Parathyroid adenoma (tissue), 2 donors: Measurements from ENCODE around the gene MYBPC3.
"Not testable (repeated sequence)": the region's sequence is repeated elsewhere in the genome, so short reads cannot be mapped to it uniquely, and the experiment has no call there.

ENCODE experiments used
- H2AFZ ChIP-seq: fragments of 300-600 bp; sonication (generic); one replicate; pipeline ENCODE4 v1.7.0; 2017; ENCODE audit warnings: antibody characterized with exemption, mild to moderate bottlenecking
- H3K27ac ChIP-seq: fragments of 300-600 bp; sonication (generic); one replicate; pipeline ENCODE4 v1.7.0; 2017
- H3K27me3 ChIP-seq: fragments of 300-600 bp; sonication (generic); one replicate; pipeline ENCODE4 v1.7.0; 2017; ENCODE audit warnings: low read length; ENCODE audit not compliant: control insufficient read depth, insufficient read depth
- H3K36me3 ChIP-seq: fragments of 300-600 bp; sonication (generic); one replicate; pipeline ENCODE4 v1.7.0; 2017; ENCODE audit warnings: low read length; ENCODE audit not compliant: control insufficient read depth, insufficient read depth
- H3K4me1 ChIP-seq: fragments of 300-600 bp; sonication (generic); one replicate; pipeline ENCODE4 v1.7.0; 2017; ENCODE audit warnings: control low read depth
- H3K4me2 ChIP-seq: fragments of 300-600 bp; sonication (generic); one replicate; pipeline ENCODE4 v1.7.0; 2017; ENCODE audit warnings: low read length
- H3K4me3 ChIP-seq: fragments of 300-600 bp; sonication (generic); one replicate; pipeline ENCODE4 v1.7.0; 2017; ENCODE audit warnings: low read depth, low read length
- H3K79me2 ChIP-seq: fragments of 300-600 bp; sonication (generic); one replicate; pipeline ENCODE4 v1.7.0; 2017; ENCODE audit warnings: control low read depth
- H3K9ac ChIP-seq: fragments of 300-600 bp; sonication (generic); one replicate; pipeline ENCODE4 v1.7.0; 2017; ENCODE audit warnings: mild to moderate bottlenecking
- H3K9me3 ChIP-seq: fragments of 300-600 bp; sonication (generic); one replicate; pipeline ENCODE4 v1.7.0; 2017; ENCODE audit warnings: low read length; ENCODE audit not compliant: control insufficient read depth
- TF ChIP-seq, protein P1 (sequence below): fragments of 300-600 bp; sonication (generic); IDR thresholded peaks from one replicate; pipeline ENCODE4 v1.7.0; 2017; ENCODE audit warnings: antibody characterized with exemption, mild to moderate bottlenecking
- donor health status: primary hyperparathyroidism.

MYBPC3 gene

GRCh38 chr11:47317064-47317828 is 35.3 kb downstream of the MYBPC3 start:
- H3K4me1 ChIP-seq: no peaks in the 10 kb centered on the region
- H3K4me2 ChIP-seq: no peak overlapping the region
- no peak overlapping the region for H2AFZ ChIP-seq
- no peaks in the 10 kb centered on the region for H3K36me3 ChIP-seq
- H3K4me3 ChIP-seq: no peak overlapping the region
- no peaks in the 10 kb centered on the region for H3K9me3 ChIP-seq
- H3K27me3 ChIP-seq: no peaks in the 10 kb centered on the region
- no peak overlapping the region for H3K9ac ChIP-seq
- no peaks in the 10 kb centered on the region for H3K79me2 ChIP-seq
- TF ChIP-seq, protein P1, sequence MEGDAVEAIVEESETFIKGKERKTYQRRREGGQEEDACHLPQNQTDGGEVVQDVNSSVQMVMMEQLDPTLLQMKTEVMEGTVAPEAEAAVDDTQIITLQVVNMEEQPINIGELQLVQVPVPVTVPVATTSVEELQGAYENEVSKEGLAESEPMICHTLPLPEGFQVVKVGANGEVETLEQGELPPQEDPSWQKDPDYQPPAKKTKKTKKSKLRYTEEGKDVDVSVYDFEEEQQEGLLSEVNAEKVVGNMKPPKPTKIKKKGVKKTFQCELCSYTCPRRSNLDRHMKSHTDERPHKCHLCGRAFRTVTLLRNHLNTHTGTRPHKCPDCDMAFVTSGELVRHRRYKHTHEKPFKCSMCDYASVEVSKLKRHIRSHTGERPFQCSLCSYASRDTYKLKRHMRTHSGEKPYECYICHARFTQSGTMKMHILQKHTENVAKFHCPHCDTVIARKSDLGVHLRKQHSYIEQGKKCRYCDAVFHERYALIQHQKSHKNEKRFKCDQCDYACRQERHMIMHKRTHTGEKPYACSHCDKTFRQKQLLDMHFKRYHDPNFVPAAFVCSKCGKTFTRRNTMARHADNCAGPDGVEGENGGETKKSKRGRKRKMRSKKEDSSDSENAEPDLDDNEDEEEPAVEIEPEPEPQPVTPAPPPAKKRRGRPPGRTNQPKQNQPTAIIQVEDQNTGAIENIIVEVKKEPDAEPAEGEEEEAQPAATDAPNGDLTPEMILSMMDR: no peak
- H3K27ac ChIP-seq: no peak overlapping the region

DNA sequence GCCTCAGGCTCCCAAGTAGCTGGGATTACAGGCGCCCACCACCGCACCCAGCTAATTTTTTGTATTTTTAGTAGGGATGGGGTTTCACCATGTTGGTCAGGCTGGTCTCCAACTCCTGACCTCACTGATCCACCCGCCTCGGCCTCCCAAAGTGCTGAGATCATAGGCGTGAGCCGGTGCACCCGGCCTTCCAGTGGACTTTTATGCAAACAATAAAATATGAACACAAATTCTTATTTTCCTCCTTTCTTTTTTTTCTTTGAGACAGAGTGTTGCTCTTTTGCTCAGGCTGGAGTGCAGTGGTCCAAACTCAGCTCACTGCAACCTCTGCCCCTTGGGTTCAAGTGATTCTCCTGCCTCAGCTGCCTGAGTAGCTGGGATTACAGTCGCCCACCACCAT is 36.0 kb downstream of the MYBPC3 start:
- not testable (repeated sequence) for H3K27me3 ChIP-seq, H3K4me3 ChIP-seq, H3K4me1 ChIP-seq, H3K36me3 ChIP-seq, H3K9me3 ChIP-seq, H3K4me2 ChIP-seq, H3K9ac ChIP-seq, H2AFZ ChIP-seq, H3K79me2 ChIP-seq, H3K27ac ChIP-seq

- no peak overlapping the region for H3K9ac ChIP-seq
- H3K27ac ChIP-seq: no peak overlapping the region
- no peak overlapping the region for H3K4me2 ChIP-seq
- TF ChIP-seq, protein P1: no peak
- H2AFZ ChIP-seq: no peak overlapping the region
- no peaks in the 10 kb centered on the region for H3K4me1 ChIP-seq
- no peaks in the 10 kb centered on the region for H3K9me3 ChIP-seq
- no peaks in the 10 kb centered on the region for H3K27me3 ChIP-seq
- H3K4me3 ChIP-seq: no peak overlapping the region
- H3K36me3 ChIP-seq: no peaks in the 10 kb centered on the region
- H3K79me2 ChIP-seq: no peaks in the 10 kb centered on the region
Observed at GRCh38 chr11:47314992-47315391, 37.5 kb downstream of the MYBPC3 start.

GRCh38 chr11:47308050-47308823 is 44.3 kb downstream of the MYBPC3 start:
- Histone ChIP-seq H2AFZ (no peak overlapping the region), H3K79me2 (no peaks in the 10 kb centered on the region), H3K4me2 (no peak overlapping the region), H3K9ac (no peak overlapping the region), H3K9me3 (no peaks in the 10 kb centered on the region), H3K4me3 (no peak overlapping the region), H3K36me3 (no peaks in the 10 kb centered on the region), H3K27me3 (no peaks in the 10 kb centered on the region), H3K4me1 (no peaks in the 10 kb centered on the region), H3K27ac (no peak overlapping the region)
- TF ChIP-seq, protein P1: no peak

GRCh38 chr11:47306484-47306844 is 46.0 kb downstream of the MYBPC3 start:
- Histone ChIP-seq H3K79me2 (peaks cover 3% of the 10 kb centered on the region), H2AFZ (no peak overlapping the region), H3K36me3 (no peaks in the 10 kb centered on the region), H3K4me1 (no peaks in the 10 kb centered on the region), H3K9ac (no peak overlapping the region), H3K27ac (no peak overlapping the region), H3K4me2 (no peak overlapping the region), H3K4me3 (no peak overlapping the region), H3K27me3 (no peaks in the 10 kb centered on the region), H3K9me3 (no peaks in the 10 kb centered on the region)
- TF ChIP-seq, protein P1: no peak
